WTC11 (cell line): ENCODE measurements around the gene CAMK2D. TPM values are rescaled to one million over a fixed set of nuclear protein-coding genes. Genes with fewer than 3 reads are reported as not detected.

ENCODE experiments used
- ATAC-seq: fragments of 200-7000 bp; cut with Tn5 transposase; 2 replicates; pipeline ENCODE4 v1.10.0; 2021; ENCODE audit warnings: mild to moderate bottlenecking, moderate library complexity
- CTCF ChIA-PET: fragments of 300-600 bp; sonication (Branson Sonifier 250); formaldehyde crosslinking; loops from one replicate; lab custom pipeline; 2021; ENCODE audit warnings: antibody characterized with exemption; lab: Charles Lee
- POLR2A ChIA-PET: fragments of 350-600 bp; sonication (Branson Sonifier 250); formaldehyde crosslinking; loops from one replicate; lab custom pipeline; 2021; ENCODE audit warnings: antibody characterized with exemption; lab: Charles Lee
- DNase-seq: peaks from one replicate; pipeline ENCODE4 v3.0.0; 2021; ENCODE audit warnings: low spot score
- H3K27ac Mint-ChIP-seq: 2 replicates; pipeline ENCODE4 v1.8.0; 2021; ENCODE audit warnings: mixed read lengths
- H3K27me3 Mint-ChIP-seq: 2 replicates; pipeline ENCODE4 v1.8.0; 2021; ENCODE audit warnings: low read depth, mild to moderate bottlenecking, moderate library complexity, mixed read lengths
- H3K36me3 Mint-ChIP-seq: 2 replicates; pipeline ENCODE4 v1.8.0; 2021; ENCODE audit warnings: mixed read lengths
- H3K4me1 Mint-ChIP-seq: 2 replicates; pipeline ENCODE4 v1.8.0; 2022; ENCODE audit warnings: mixed read lengths
- H3K4me3 Mint-ChIP-seq: 2 replicates; pipeline ENCODE4 v1.8.0; 2021; ENCODE audit warnings: mild to moderate bottlenecking, moderate library complexity, mixed read lengths
- H3K9me3 Mint-ChIP-seq: 2 replicates; pipeline ENCODE4 v1.8.0; 2021; ENCODE audit warnings: mixed read lengths
- CTCF ChIP-seq: fragments of 200-600 bp; IDR thresholded peaks from 2 replicates; pipeline ENCODE4 v1.8.0; 2022; ENCODE audit warnings: antibody characterized with exemption
- E2F4 ChIP-seq: sonication (generic); formaldehyde crosslinking; IDR thresholded peaks from 2 replicates; pipeline ENCODE4 v1.8.1; 2022; ENCODE audit warnings: low read depth, mild to moderate bottlenecking, moderate library complexity, missing genetic modification reagents, borderline replicate concordance
- JAZF1 ChIP-seq: fragments of 250-450 bp; sonication (Bioruptor Pico); IDR thresholded peaks from 2 replicates; pipeline ENCODE4 v1.9.0; 2021; ENCODE audit warnings: moderate library complexity, mild to moderate bottlenecking, inconsistent platforms
- JUN ChIP-seq: sonication (generic); formaldehyde crosslinking; IDR thresholded peaks from 2 replicates; pipeline ENCODE4 v1.8.0; 2023; ENCODE audit warnings: mild to moderate bottlenecking, missing genetic modification reagents
- PRDM15 ChIP-seq: sonication (generic); formaldehyde crosslinking; IDR thresholded peaks from 2 replicates; pipeline ENCODE4 v1.8.0; 2022; ENCODE audit warnings: missing genetic modification reagents
- PREB ChIP-seq: sonication (generic); formaldehyde crosslinking; IDR thresholded peaks from 2 replicates; pipeline ENCODE4 v1.8.1; 2022; ENCODE audit warnings: mild to moderate bottlenecking, missing genetic modification reagents, moderate library complexity, borderline replicate concordance
- ZBTB43 ChIP-seq: sonication (generic); formaldehyde crosslinking; IDR thresholded peaks from 2 replicates; pipeline ENCODE4 v1.8.1; 2023; ENCODE audit warnings: mild to moderate bottlenecking, missing genetic modification reagents
- ZNF423 ChIP-seq: fragments of 250-450 bp; sonication (Bioruptor Pico); IDR thresholded peaks from 2 replicates; pipeline ENCODE4 v2.1.2; 2022; ENCODE audit warnings: mild to moderate bottlenecking, moderate library complexity
- ZNF512 ChIP-seq: sonication (generic); formaldehyde crosslinking; IDR thresholded peaks from 2 replicates; pipeline ENCODE4 v1.8.1; 2022; ENCODE audit warnings: missing genetic modification reagents, borderline replicate concordance
- total RNA-seq: library from RNA; stranded (reverse); gene quantifications from 3 replicates; pipeline ENCODE4 v1.2.3, GENCODE V29; 2021

The CAMK2D gene
- total RNA-seq, 1 experiment from 2014 or later: 16.5 TPM

GRCh38 chr4:113497154-113497884 is 264.2 kb downstream of the CAMK2D start (continued):
- TF ChIP-seq E2F4 (CRISPR knock-in tag): no peak
- no peak for TF ChIP-seq JUN
- no peak for TF ChIP-seq ZNF512 (CRISPR knock-in tag)

GRCh38 chr4:113496698-113497097 is 264.8 kb downstream of the CAMK2D start:
- CTCF ChIA-PET: no interaction called here
- Mint-ChIP-seq H3K27ac (no peak overlapping the region), H3K4me1 (no peaks in the 10 kb centered on the region), H3K9me3 (peaks cover 24% of the 10 kb centered on the region), H3K27me3 (no peaks in the 10 kb centered on the region), H3K4me3 (no peak overlapping the region), H3K36me3 (peaks cover 19% of the 10 kb centered on the region)
- DNase-seq (no peak), ATAC-seq (no peak)
- TF ChIP-seq ZBTB43 (CRISPR knock-in tag): no peak
- no peak for TF ChIP-seq ZNF423 (CRISPR knock-in tag)
- POLR2A ChIA-PET: no interaction called here

- no peak for ATAC-seq
Measured at GRCh38 chr4:113495790-113496189, 265.7 kb downstream of the CAMK2D start.

More at GRCh38 chr4:113495790-113496189, 265.7 kb downstream of the CAMK2D start:
- H3K4me1 Mint-ChIP-seq: no peaks in the 10 kb centered on the region
- no peak for DNase-seq
- CTCF ChIA-PET: no interaction called here
- no peak overlapping the region for H3K27ac Mint-ChIP-seq
- POLR2A ChIA-PET: no interaction called here
- TF ChIP-seq CTCF (no peak), PRDM15 (CRISPR knock-in tag) (no peak), PREB (CRISPR knock-in tag) (no peak), JAZF1 (CRISPR knock-in tag) (no peak)
- no peak overlapping the region for H3K4me3 Mint-ChIP-seq
- no peaks in the 10 kb centered on the region for H3K27me3 Mint-ChIP-seq
- peaks cover 24% of the 10 kb centered on the region for H3K9me3 Mint-ChIP-seq
- H3K36me3 Mint-ChIP-seq: peaks cover 19% of the 10 kb centered on the region
